K562 (cell line): ENCODE results near the gene PAX8. TPM values are rescaled to one million over a fixed set of nuclear protein-coding genes. Genes with fewer than 3 reads are reported as not detected.

Source experiments
- ATAC-seq: fragments of 200-7000 bp; cut with Tn5 transposase; 3 replicates; pipeline ENCODE4 v1.9.1; 2020; ENCODE audit warnings: moderate library complexity
- BruUV-seq: library from RNA; stranded (reverse); fragments of 400-500 nt; replicated peaks from 2 replicates; lab custom pipeline; 2021; lab: Mats Ljungman, UMichigan
- CTCF ChIA-PET: fragments of 300-600 bp; formaldehyde crosslinking; extraction: SDS; loops from one replicate; lab custom pipeline; 2021; ENCODE audit warnings: low intra/inter-chr PET ratio; lab: Yijun Ruan, JAX
- POLR2A ChIA-PET: fragments of 300-600, 350-650 bp; sonication (Branson Sonifier 250); formaldehyde crosslinking; extraction: SDS; loops from one replicate; lab custom pipeline; 2021; ENCODE audit warnings: antibody characterized with exemption, inconsistent platforms; lab: Yijun Ruan, JAX
- DNase-seq, 4 experiments: peaks; one replicate each; pipeline versions ENCODE4 v3.0.0 to v3.0.0-alpha.2; 2011 to 2018; ENCODE audit warnings: low spot score in 3 of 4, mixed read lengths in 3 of 4; ENCODE audit errors: extremely low read depth in 1 of 4
- FAIRE-seq: peaks from 2 replicates; lab custom pipeline; 2011; peaks lifted over from hg19 to GRCh38; lab: Jason Lieb, UNC
- H2AFZ ChIP-seq: 2 replicates; pipeline ENCODE4 v1.6.0; 2011; ENCODE audit warnings: low read depth, low read length, control low read depth, inconsistent platforms
- H3K27ac ChIP-seq: fragments of 200-600 bp; 3 replicates; pipeline ENCODE4 v1.8.0; 2011; ENCODE audit warnings: low read depth, mild to moderate bottlenecking, control low read depth, inconsistent platforms, low read length, moderate library complexity, mixed read lengths; ENCODE audit errors: extremely low read depth
- H3K27me3 ChIP-seq, 2 experiments: fragments of 300-600 bp in 1 of 2; 2 replicates in 1 of 2; 3 replicates in 1 of 2; pipeline versions ENCODE4 v1.6.0 to v1.8.0; 2011; ENCODE audit warnings: inconsistent platforms in 2 of 2, low read length in 2 of 2, mild to moderate bottlenecking in 1 of 2, mixed read lengths in 1 of 2, moderate library complexity in 1 of 2; ENCODE audit not compliant: control insufficient read depth in 2 of 2, insufficient read depth in 2 of 2
- H3K36me3 ChIP-seq: fragments of 300-600 bp; 3 replicates; pipeline ENCODE4 v1.8.0; 2011; ENCODE audit warnings: mild to moderate bottlenecking, low read length, inconsistent platforms; ENCODE audit not compliant: control insufficient read depth, insufficient read depth
- H3K4me1 ChIP-seq, 2 experiments: fragments of 200-600 bp in 1 of 2; replicated peaks in 1 of 2; 2 replicates in 1 of 2; 3 replicates in 1 of 2; pipeline versions ENCODE4 v1.5.1 to v1.8.0; 2011; ENCODE audit warnings: inconsistent platforms in 2 of 2, low read length in 2 of 2, mild to moderate bottlenecking in 1 of 2, mixed read lengths in 1 of 2, moderate library complexity in 1 of 2; ENCODE audit not compliant: control insufficient read depth in 2 of 2, insufficient read depth in 2 of 2
- H3K4me2 ChIP-seq: 2 replicates; pipeline ENCODE4 v1.6.1; 2011; ENCODE audit warnings: low read length, control low read depth, inconsistent platforms, mixed read lengths; ENCODE audit not compliant: insufficient read depth
- H3K4me3 ChIP-seq: fragments of 200-600 bp; sonication (generic), shearing (Covaris generic); 2 replicates; pipeline ENCODE4 v1.5.1; 2016; ENCODE audit warnings: control low read depth, inconsistent platforms
- H3K79me2 ChIP-seq: fragments of 200-600 bp; 3 replicates; pipeline ENCODE4 v1.8.0; 2011; ENCODE audit warnings: low read length, inconsistent platforms; ENCODE audit not compliant: control insufficient read depth, insufficient read depth
- H3K9ac ChIP-seq, 2 experiments: 2 replicates each; pipeline versions ENCODE4 v1.6.0 to v1.6.1; 2011; ENCODE audit warnings: low read depth in 2 of 2, low read length in 2 of 2, control low read depth in 1 of 2, inconsistent platforms in 1 of 2, mild to moderate bottlenecking in 1 of 2, mixed read lengths in 1 of 2; ENCODE audit not compliant: insufficient read depth in 1 of 2
- H3K9me1 ChIP-seq: one replicate; pipeline ENCODE4 v1.6.0; 2011; ENCODE audit warnings: inconsistent platforms, mild to moderate bottlenecking, low read length, moderate library complexity; ENCODE audit not compliant: control insufficient read depth, insufficient read depth
- H3K9me3 ChIP-seq: replicated peaks from 2 replicates; pipeline ENCODE4 v1.5.1; 2011; ENCODE audit warnings: low read depth, low read length, inconsistent platforms; ENCODE audit not compliant: control insufficient read depth, insufficient read depth
- H4K20me1 ChIP-seq: replicated peaks from 2 replicates; pipeline ENCODE4 v1.6.1; 2011; ENCODE audit warnings: low read length, inconsistent platforms, mixed read lengths; ENCODE audit not compliant: control insufficient read depth, insufficient read depth
- NFYB ChIP-seq: IDR thresholded peaks from 2 replicates; pipeline ENCODE4 v1.6.1; 2011; ENCODE audit warnings: mild to moderate bottlenecking, moderate library complexity; ENCODE audit not compliant: insufficient read length; ENCODE audit errors: extremely low read depth
- WGBS: fragments of 100-300 bp; shearing (Covaris generic); methylation state at CpG from one replicate; pipeline ENCODE4 v1.1.6; 2016; ENCODE audit warnings: low coverage, mixed read lengths; ENCODE audit not compliant: insufficient coverage; ENCODE audit errors: missing lambda C conversion rate; 5-methylcytosine and 5-hydroxymethylcytosine counted together
- in situ Hi-C: fragments of 300-500 bp; cut with MboI; formaldehyde crosslinking; loops from 4 replicates; pipeline ENCODE4 v1.15.0; 2018; ENCODE audit warnings: inconsistent platforms, mixed read lengths
- intact Hi-C: fragments of 100-400 bp; cut with micrococcal nuclease; formaldehyde crosslinking; loops from 2 replicates; pipeline ENCODE4 v1.14.2; 2022
- polyA plus RNA-seq, 8 experiments: library from polyadenylated mRNA; depleted of rRNA in 4 of 8; stranded (reverse) in 5 of 8; unstranded in 3 of 8; fragments of >200 nt; fragmentation: Nextera tagmentation in 2 of 8; fragmentation: Illumina TruSeq in 1 of 8; extraction: Ambion mirVana in 2 of 8; extraction: Trizol in 1 of 8; gene quantifications; 2 replicates each; pipeline versions ENCODE4 v1.2.1 to v1.2.3, GENCODE V29; 2011 to 2014; ENCODE audit warnings: inconsistent platforms in 1 of 8, missing spikeins in 1 of 8
- total RNA-seq, 7 experiments: library from RNA; depleted of rRNA in 6 of 7; stranded (reverse); fragments of >200 nt in 6 of 7; fragmentation: Illumina TruSeq in 2 of 7; extraction: Trizol in 2 of 7; gene quantifications; 2 replicates each; pipeline versions ENCODE4 v1.2.1 to v1.2.3, GENCODE V29; 2011 to 2021; ENCODE audit warnings: low replicate concordance in 1 of 7
- TF ChIP-seq, protein P1 (sequence below): fragments of 450-650 bp; IDR thresholded peaks from 2 replicates; pipeline ENCODE4 v1.6.1; 2016; ENCODE audit warnings: mild to moderate bottlenecking, moderate library complexity
- TF ChIP-seq, protein P2 (sequence below), 2 experiments: fragments of 450-650 bp; IDR thresholded peaks; 2 replicates each; pipeline ENCODE4 v1.6.1; 2018; ENCODE audit warnings: mild to moderate bottlenecking in 2 of 2, low read depth in 1 of 2; ENCODE audit not compliant: partially characterized antibody in 2 of 2

The PAX8 gene
- total and polyA plus RNA-seq, 9 of the 15 experiments (the other 6 are each of a cell fraction or from before 2014, with no cell fraction given), result 0.13 to 2.1 (median 0.51) TPM

DNA sequence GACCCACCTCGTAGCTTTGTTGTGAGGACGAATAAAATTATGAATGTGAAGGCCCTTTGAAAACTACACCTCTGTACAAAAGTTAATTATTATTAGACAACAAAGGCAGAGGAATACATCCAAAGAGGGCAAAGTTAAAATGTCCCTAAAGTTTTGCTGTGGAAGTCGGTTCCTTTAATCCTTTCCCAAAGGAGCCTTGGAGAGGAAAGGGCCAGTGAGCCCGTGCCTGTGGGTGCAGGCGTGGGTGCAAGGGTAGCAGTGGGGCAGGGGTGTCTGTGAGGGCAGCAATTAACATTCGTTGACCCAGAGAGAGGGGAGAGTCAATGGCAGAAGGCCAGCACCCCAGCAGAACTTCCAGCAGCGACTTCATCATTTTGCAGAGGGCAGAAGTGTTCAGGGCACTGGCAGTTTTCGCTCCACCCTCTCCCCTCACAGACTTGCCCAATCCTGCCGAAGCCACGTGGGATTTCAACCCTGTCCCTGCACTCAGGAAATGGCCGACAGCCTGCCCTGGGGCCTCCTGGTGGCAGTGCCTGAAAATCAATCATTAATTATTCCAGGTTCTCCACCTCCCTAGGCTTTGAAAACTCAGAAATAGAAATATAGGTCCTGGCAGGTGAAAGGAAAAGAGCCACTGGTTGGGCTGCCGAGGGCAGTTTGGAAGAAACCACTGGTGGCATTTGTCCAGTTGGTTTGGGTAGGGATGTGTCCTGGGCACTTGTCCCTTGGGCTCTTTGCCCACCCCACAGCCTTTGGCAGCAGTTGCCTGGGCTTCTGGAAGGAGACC is 4.2 kb upstream of the PAX8 start:
- DNase-seq (peak in 2 of 4 experiments; percentile 15 to 24), ATAC-seq (peak; percentile 65), FAIRE-seq (no peak)
- no peaks in the 10 kb centered on the region for H3K9me1 ChIP-seq
- no peak overlapping the region for H3K4me2 ChIP-seq
- no peaks in the 10 kb centered on the region for H3K36me3 ChIP-seq
- no peaks in the 10 kb centered on the region for H3K9me3 ChIP-seq
- H3K4me3 ChIP-seq, result no peak overlapping the region
- H3K27me3 ChIP-seq, result peaks cover 21 to 22% of the 10 kb centered on the region in 2 experiments
- H4K20me1 ChIP-seq, result no peaks in the 10 kb centered on the region
- WGBS, result 8% methylated on average over 12 of the region's 12 CpGs
- H3K4me1 ChIP-seq, result peaks cover 2 to 4% of the 10 kb centered on the region in 2 experiments; a peak in 3 of 5 replicates
- POLR2A ChIA-PET, result interaction anchor here (0.6 to 1.0 kb wide), 2 partner anchors 12 to 42 kb away, joined by 3 to 4 read pairs; no protein-coding TSS in a partner anchor
- in situ Hi-C loops, result no loop called here
- no peak overlapping the region for H3K27ac ChIP-seq
- CTCF ChIA-PET, result no interaction called here
- 0 out of 4 replicates have a peak overlapping the region, but pooled peaks of 1 of the 2 experiments have one; percentile 50 for H3K9ac ChIP-seq
- BruUV-seq, result no TSS peak
- peak overlapping the region; percentile 63 for H2AFZ ChIP-seq
- no peaks in the 10 kb centered on the region for H3K79me2 ChIP-seq
- intact Hi-C loops, result no loop called here
- no peak for TF ChIP-seq NFYB
- TF ChIP-seq, protein P1, sequence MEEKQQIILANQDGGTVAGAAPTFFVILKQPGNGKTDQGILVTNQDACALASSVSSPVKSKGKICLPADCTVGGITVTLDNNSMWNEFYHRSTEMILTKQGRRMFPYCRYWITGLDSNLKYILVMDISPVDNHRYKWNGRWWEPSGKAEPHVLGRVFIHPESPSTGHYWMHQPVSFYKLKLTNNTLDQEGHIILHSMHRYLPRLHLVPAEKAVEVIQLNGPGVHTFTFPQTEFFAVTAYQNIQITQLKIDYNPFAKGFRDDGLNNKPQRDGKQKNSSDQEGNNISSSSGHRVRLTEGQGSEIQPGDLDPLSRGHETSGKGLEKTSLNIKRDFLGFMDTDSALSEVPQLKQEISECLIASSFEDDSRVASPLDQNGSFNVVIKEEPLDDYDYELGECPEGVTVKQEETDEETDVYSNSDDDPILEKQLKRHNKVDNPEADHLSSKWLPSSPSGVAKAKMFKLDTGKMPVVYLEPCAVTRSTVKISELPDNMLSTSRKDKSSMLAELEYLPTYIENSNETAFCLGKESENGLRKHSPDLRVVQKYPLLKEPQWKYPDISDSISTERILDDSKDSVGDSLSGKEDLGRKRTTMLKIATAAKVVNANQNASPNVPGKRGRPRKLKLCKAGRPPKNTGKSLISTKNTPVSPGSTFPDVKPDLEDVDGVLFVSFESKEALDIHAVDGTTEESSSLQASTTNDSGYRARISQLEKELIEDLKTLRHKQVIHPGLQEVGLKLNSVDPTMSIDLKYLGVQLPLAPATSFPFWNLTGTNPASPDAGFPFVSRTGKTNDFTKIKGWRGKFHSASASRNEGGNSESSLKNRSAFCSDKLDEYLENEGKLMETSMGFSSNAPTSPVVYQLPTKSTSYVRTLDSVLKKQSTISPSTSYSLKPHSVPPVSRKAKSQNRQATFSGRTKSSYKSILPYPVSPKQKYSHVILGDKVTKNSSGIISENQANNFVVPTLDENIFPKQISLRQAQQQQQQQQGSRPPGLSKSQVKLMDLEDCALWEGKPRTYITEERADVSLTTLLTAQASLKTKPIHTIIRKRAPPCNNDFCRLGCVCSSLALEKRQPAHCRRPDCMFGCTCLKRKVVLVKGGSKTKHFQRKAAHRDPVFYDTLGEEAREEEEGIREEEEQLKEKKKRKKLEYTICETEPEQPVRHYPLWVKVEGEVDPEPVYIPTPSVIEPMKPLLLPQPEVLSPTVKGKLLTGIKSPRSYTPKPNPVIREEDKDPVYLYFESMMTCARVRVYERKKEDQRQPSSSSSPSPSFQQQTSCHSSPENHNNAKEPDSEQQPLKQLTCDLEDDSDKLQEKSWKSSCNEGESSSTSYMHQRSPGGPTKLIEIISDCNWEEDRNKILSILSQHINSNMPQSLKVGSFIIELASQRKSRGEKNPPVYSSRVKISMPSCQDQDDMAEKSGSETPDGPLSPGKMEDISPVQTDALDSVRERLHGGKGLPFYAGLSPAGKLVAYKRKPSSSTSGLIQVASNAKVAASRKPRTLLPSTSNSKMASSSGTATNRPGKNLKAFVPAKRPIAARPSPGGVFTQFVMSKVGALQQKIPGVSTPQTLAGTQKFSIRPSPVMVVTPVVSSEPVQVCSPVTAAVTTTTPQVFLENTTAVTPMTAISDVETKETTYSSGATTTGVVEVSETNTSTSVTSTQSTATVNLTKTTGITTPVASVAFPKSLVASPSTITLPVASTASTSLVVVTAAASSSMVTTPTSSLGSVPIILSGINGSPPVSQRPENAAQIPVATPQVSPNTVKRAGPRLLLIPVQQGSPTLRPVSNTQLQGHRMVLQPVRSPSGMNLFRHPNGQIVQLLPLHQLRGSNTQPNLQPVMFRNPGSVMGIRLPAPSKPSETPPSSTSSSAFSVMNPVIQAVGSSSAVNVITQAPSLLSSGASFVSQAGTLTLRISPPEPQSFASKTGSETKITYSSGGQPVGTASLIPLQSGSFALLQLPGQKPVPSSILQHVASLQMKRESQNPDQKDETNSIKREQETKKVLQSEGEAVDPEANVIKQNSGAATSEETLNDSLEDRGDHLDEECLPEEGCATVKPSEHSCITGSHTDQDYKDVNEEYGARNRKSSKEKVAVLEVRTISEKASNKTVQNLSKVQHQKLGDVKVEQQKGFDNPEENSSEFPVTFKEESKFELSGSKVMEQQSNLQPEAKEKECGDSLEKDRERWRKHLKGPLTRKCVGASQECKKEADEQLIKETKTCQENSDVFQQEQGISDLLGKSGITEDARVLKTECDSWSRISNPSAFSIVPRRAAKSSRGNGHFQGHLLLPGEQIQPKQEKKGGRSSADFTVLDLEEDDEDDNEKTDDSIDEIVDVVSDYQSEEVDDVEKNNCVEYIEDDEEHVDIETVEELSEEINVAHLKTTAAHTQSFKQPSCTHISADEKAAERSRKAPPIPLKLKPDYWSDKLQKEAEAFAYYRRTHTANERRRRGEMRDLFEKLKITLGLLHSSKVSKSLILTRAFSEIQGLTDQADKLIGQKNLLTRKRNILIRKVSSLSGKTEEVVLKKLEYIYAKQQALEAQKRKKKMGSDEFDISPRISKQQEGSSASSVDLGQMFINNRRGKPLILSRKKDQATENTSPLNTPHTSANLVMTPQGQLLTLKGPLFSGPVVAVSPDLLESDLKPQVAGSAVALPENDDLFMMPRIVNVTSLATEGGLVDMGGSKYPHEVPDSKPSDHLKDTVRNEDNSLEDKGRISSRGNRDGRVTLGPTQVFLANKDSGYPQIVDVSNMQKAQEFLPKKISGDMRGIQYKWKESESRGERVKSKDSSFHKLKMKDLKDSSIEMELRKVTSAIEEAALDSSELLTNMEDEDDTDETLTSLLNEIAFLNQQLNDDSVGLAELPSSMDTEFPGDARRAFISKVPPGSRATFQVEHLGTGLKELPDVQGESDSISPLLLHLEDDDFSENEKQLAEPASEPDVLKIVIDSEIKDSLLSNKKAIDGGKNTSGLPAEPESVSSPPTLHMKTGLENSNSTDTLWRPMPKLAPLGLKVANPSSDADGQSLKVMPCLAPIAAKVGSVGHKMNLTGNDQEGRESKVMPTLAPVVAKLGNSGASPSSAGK, result peak; percentile 47
- TF ChIP-seq, protein P2, sequence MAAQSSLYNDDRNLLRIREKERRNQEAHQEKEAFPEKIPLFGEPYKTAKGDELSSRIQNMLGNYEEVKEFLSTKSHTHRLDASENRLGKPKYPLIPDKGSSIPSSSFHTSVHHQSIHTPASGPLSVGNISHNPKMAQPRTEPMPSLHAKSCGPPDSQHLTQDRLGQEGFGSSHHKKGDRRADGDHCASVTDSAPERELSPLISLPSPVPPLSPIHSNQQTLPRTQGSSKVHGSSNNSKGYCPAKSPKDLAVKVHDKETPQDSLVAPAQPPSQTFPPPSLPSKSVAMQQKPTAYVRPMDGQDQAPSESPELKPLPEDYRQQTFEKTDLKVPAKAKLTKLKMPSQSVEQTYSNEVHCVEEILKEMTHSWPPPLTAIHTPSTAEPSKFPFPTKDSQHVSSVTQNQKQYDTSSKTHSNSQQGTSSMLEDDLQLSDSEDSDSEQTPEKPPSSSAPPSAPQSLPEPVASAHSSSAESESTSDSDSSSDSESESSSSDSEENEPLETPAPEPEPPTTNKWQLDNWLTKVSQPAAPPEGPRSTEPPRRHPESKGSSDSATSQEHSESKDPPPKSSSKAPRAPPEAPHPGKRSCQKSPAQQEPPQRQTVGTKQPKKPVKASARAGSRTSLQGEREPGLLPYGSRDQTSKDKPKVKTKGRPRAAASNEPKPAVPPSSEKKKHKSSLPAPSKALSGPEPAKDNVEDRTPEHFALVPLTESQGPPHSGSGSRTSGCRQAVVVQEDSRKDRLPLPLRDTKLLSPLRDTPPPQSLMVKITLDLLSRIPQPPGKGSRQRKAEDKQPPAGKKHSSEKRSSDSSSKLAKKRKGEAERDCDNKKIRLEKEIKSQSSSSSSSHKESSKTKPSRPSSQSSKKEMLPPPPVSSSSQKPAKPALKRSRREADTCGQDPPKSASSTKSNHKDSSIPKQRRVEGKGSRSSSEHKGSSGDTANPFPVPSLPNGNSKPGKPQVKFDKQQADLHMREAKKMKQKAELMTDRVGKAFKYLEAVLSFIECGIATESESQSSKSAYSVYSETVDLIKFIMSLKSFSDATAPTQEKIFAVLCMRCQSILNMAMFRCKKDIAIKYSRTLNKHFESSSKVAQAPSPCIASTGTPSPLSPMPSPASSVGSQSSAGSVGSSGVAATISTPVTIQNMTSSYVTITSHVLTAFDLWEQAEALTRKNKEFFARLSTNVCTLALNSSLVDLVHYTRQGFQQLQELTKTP (IDR thresholded peaks at IDR 0.05; ENCODE audit: low read depth in 1 of 2, partially characterized antibody in 2 of 2), result peak in 1 of 2 experiments; percentile 86
